ENCODE data around the gene PNCK. TPM values are rescaled to one million over a fixed set of nuclear protein-coding genes. Genes with fewer than 3 reads are reported as not detected.

The PNCK gene
- total and polyA plus RNA-seq, 2 of the 13 experiments (the other 11 are each of a cell fraction or from before 2014, with no cell fraction given): 33.1 TPM; not detected in 1

DNA sequence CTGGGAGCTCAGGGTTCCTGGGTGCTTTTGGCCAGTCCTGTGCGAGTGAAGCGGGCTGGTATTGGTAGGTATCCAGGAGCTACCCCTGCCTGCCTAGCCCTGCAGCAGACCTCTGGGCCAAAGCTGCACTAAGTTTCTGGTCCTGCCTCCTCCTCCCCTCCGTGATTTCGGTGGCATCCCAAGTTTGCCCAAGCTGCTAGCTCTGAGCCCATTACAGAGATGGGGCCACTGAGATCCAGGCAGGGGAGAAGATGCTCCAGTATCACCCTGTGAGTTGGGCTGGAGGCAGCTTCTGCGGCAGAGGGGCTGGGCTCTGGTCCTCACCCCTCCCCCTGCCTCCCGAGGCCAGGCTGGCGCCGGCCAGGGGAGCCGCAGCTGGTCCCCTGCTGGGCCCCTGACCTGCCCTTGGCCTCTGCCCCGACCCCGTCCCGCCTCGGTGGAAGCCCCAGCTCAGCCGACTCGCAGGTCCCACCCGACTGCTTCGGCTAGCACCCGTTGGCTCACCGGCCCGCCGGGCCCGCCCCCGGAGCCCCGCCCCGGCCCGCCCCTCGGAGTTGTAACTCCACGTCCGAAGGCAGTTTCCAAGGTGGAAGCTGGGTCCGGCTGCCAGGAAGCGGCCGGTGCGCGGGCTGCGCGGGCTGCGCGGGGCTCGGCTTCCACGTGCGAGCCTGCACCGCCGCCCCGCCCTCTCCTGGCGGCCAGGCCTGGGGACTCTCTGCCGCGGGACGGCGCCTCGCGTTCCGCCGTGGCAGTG lies 26.8 kb downstream of the PNCK start, which contains the start of gene DUSP9 (continued):
- TF ChIP-seq, protein P1, sequence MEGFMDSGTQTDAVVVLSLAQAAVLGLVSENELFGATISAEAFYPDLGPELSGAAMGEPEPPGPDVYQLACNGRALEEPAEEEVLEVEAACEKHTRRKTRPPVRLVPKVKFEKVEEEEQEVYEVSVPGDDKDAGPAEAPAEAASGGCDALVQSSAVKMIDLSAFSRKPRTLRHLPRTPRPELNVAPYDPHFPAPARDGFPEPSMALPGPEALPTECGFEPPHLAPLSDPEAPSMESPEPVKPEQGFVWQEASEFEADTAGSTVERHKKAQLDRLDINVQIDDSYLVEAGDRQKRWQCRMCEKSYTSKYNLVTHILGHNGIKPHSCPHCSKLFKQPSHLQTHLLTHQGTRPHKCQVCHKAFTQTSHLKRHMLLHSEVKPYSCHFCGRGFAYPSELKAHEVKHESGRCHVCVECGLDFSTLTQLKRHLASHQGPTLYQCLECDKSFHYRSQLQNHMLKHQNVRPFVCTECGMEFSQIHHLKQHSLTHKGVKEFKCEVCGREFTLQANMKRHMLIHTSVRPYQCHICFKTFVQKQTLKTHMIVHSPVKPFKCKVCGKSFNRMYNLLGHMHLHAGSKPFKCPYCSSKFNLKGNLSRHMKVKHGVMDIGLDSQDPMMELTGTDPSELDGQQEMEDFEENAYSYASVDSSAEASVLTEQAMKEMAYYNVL (CRISPR knock-in tag; IDR thresholded peaks at IDR 0.05; ENCODE audit: borderline replicate concordance): no peak
- TF ChIP-seq DNMT1 (CRISPR knock-in tag; IDR thresholded peaks at IDR 0.05) (no peak), RNF2 (conservative IDR thresholded peaks at IDR 0.05; ENCODE audit: low read depth) (no peak), ZNF484 (CRISPR knock-in tag; IDR thresholded peaks at IDR 0.05; ENCODE audit: borderline replicate concordance, low read depth) (no peak), POLR2AphosphoS5 (IDR thresholded peaks at IDR 0.05; ENCODE audit: low read depth, low read length) (peak; percentile 33), ZNF75D (CRISPR knock-in tag; IDR thresholded peaks at IDR 0.05; ENCODE audit: borderline replicate concordance) (no peak), GTF3A (CRISPR knock-in tag; conservative IDR thresholded peaks at IDR 0.05) (no peak), NR3C1 (CRISPR knock-in tag; IDR thresholded peaks at IDR 0.05) (no peak), NR2C2 (CRISPR knock-in tag; IDR thresholded peaks at IDR 0.05; ENCODE audit: borderline replicate concordance) (peak; percentile 59), ZNF451 (CRISPR knock-in tag; IDR thresholded peaks at IDR 0.05) (peak; percentile 87; the same call in 1 of the 2 replicates), CREM (IDR thresholded peaks at IDR 0.05) (0 out of 2 replicates have a peak, but pooled peaks have one; percentile 26), CREM (CRISPR knock-in tag; IDR thresholded peaks at IDR 0.05) (no peak), SOX13 (IDR thresholded peaks at IDR 0.05) (no peak), SOX13 (CRISPR knock-in tag; conservative IDR thresholded peaks at IDR 0.05 in 1 of 2, IDR thresholded peaks at IDR 0.05 in 1 of 2) (peak in 1 of 2 experiments; percentile 63; a peak in 2 of 4 replicates), ZNF124 (CRISPR knock-in tag; IDR thresholded peaks at IDR 0.05) (no peak), ZNF615 (CRISPR knock-in tag; IDR thresholded peaks at IDR 0.05; ENCODE audit: borderline replicate concordance) (no peak), ZSCAN9 (CRISPR knock-in tag; IDR thresholded peaks at IDR 0.05; ENCODE audit: borderline replicate concordance) (no peak; the same call in 1 of the 2 replicates)
- TF ChIP-seq, protein P2, sequence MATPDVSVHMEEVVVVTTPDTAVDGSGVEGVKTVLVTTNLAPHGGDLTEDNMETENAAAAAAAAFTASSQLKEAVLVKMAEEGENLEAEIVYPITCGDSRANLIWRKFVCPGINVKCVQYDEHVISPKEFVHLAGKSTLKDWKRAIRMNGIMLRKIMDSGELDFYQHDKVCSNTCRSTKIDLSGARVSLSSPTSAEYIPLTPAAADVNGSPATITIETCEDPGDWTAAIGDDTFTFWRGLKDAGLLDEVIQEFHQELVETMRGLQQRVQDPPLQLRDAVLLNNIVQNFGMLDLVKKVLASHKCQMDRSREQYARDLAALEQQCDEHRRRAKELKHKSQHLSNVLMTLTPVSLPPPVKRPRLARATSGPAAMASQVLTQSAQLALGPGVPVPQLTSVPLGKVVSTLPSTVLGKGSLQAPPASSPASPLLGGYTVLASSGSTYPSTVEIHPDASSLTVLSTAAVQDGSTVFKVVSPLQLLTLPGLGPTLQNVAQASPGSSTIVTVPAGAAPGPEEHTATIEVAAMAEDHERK (CRISPR knock-in tag; IDR thresholded peaks at IDR 0.05; ENCODE audit: low read depth): no peak
- TF ChIP-seq, protein P3, sequence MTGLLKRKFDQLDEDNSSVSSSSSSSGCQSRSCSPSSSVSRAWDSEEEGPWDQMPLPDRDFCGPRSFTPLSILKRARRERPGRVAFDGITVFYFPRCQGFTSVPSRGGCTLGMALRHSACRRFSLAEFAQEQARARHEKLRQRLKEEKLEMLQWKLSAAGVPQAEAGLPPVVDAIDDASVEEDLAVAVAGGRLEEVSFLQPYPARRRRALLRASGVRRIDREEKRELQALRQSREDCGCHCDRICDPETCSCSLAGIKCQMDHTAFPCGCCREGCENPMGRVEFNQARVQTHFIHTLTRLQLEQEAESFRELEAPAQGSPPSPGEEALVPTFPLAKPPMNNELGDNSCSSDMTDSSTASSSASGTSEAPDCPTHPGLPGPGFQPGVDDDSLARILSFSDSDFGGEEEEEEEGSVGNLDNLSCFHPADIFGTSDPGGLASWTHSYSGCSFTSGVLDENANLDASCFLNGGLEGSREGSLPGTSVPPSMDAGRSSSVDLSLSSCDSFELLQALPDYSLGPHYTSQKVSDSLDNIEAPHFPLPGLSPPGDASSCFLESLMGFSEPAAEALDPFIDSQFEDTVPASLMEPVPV (CRISPR knock-in tag; IDR thresholded peaks at IDR 0.05): no peak
- TF ChIP-seq, protein P4, sequence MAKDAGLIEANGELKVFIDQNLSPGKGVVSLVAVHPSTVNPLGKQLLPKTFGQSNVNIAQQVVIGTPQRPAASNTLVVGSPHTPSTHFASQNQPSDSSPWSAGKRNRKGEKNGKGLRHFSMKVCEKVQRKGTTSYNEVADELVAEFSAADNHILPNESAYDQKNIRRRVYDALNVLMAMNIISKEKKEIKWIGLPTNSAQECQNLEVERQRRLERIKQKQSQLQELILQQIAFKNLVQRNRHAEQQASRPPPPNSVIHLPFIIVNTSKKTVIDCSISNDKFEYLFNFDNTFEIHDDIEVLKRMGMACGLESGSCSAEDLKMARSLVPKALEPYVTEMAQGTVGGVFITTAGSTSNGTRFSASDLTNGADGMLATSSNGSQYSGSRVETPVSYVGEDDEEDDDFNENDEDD (CRISPR knock-in tag; IDR thresholded peaks at IDR 0.05; ENCODE audit: borderline replicate concordance): peak; percentile 35; the same call in 1 of the 2 replicates

Measured in HepG2 (cell line).